Stimulated activated CD8-positive, alpha-beta memory T cell treated with anti-CD3 and anti-CD28 coated beads, Interleukin-15, amount 100 ng/mL, for 48 hours (primary cell): ENCODE data around the gene RMDN3.
A peak's percentile ranks its signal among the peaks of the same experiment; 100 is the strongest.

Experiments
- DNase-seq, 2 donors: peaks; one replicate each; pipeline ENCODE4 v3.0.0-alpha.2; 2020; ENCODE audit warnings: low read depth in 2 of 2

RMDN3 gene

GRCh38 chr15:40754883-40755811, at the start of gene RMDN3:
TSS of gene RMDN3 (minus strand) at chr15:40755254. CDS start at chr15:40754783, 471 bp downstream.
- DNase-seq = peak; percentile 87 to 89

GRCh38 chr15:40803688-40804087, 48.6 kb upstream of the RMDN3 start:
- no peak for DNase-seq

- DNase-seq = no peak
Measured at GRCh38 chr15:40803076-40803475, 48.0 kb upstream of the RMDN3 start.

- no peak for DNase-seq
Measured at GRCh38 chr15:40799523-40799922, 44.5 kb upstream of the RMDN3 start.

GRCh38 chr15:40796512-40796911, 41.5 kb upstream of the RMDN3 start:
- DNase-seq = no peak

- DNase-seq = no peak
Measured at GRCh38 chr15:40796041-40796440, 41.0 kb upstream of the RMDN3 start.

GRCh38 chr15:40793216-40793989, 38.3 kb upstream of the RMDN3 start:
- no peak for DNase-seq

GRCh38 chr15:40792394-40792793, 37.3 kb upstream of the RMDN3 start:
- DNase-seq = no peak

- no peak for DNase-seq
Measured at GRCh38 chr15:40790718-40791117, 35.7 kb upstream of the RMDN3 start.

- DNase-seq = no peak
Measured at GRCh38 chr15:40789999-40790398, 34.9 kb upstream of the RMDN3 start.

GRCh38 chr15:40789119-40789518, 34.1 kb upstream of the RMDN3 start:
- DNase-seq = no peak

GRCh38 chr15:40787991-40788390, 32.9 kb upstream of the RMDN3 start:
- DNase-seq = no peak

- DNase-seq = peak; percentile 53 to 65
Measured at GRCh38 chr15:40787344-40787841, 32.3 kb upstream of the RMDN3 start.

- no peak for DNase-seq
Measured at GRCh38 chr15:40785814-40786213, 30.8 kb upstream of the RMDN3 start.

GRCh38 chr15:40785164-40785563, 30.1 kb upstream of the RMDN3 start:
- no peak for DNase-seq

- DNase-seq = peak; percentile 60 to 61
Measured at GRCh38 chr15:40782609-40783227, 27.7 kb upstream of the RMDN3 start.

- peak in 1 of 2 donors; percentile 48 for DNase-seq
Measured at GRCh38 chr15:40776537-40777141, 21.6 kb upstream of the RMDN3 start.

GRCh38 chr15:40775740-40776536, 20.9 kb upstream of the RMDN3 start:
- DNase-seq = no peak

GRCh38 chr15:40775007-40775406, 20.0 kb upstream of the RMDN3 start:
- DNase-seq = no peak

GRCh38 chr15:40773902-40774301, 18.8 kb upstream of the RMDN3 start:
- DNase-seq = no peak

GRCh38 chr15:40773496-40773895, 18.4 kb upstream of the RMDN3 start:
- DNase-seq = no peak
